ENCODE data around the gene TMEM18.

GRCh38 chr2:637804-638203, 39.4 kb downstream of the TMEM18 start:
- TF ChIP-seq CTCF (IDR thresholded peaks at IDR 0.05): no peak
- no peak for TF ChIP-seq POLR2A (IDR thresholded peaks at IDR 0.05)

Measured in heart left ventricle (tissue), 13 donors.